ENCODE measurements around the gene SLC37A1.

DNA sequence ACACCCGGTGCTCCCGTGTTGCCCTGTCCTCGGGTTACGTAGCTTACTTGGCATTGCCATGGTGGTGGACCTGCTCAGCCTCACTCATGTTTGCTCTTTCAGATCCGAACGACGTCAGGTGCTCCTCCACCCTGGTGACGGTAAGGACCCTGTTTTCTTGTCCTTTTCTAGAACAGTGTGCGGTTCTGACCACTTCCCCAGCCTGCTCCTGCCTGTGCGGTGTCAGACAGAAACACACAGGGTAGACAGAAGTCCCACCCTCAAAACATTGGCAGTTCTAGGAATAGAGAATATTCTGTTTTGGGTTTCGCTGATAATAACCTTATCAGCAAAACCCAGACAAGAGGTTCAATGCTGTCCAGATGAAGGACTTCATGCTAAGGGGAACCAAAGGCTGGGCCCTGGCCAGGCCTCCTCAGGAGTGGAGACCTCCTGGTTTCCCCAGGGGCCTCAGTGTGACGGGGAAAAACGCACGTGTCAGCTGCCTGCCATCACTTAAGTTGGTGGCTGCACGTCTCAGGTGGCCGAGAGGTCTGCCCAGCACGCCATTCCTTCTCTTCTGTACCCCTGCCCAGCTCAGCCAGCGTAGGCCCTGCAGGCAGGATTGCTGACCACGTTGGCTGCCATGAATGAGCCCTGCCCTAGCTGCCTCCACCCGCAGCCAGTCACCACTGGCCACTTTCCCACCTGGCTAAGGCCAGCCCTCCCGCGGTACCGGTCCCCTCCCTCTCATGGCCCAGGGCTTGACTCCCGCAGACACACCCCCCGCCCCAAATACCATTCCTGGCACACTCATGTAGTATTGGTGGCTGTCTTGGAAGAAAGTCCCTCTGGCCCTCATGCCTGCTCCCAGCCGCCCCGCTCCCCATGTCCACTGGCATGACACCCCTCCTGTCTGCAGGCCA lies 33.6 kb downstream of the SLC37A1 start:
- TF ChIP-seq, protein P1, sequence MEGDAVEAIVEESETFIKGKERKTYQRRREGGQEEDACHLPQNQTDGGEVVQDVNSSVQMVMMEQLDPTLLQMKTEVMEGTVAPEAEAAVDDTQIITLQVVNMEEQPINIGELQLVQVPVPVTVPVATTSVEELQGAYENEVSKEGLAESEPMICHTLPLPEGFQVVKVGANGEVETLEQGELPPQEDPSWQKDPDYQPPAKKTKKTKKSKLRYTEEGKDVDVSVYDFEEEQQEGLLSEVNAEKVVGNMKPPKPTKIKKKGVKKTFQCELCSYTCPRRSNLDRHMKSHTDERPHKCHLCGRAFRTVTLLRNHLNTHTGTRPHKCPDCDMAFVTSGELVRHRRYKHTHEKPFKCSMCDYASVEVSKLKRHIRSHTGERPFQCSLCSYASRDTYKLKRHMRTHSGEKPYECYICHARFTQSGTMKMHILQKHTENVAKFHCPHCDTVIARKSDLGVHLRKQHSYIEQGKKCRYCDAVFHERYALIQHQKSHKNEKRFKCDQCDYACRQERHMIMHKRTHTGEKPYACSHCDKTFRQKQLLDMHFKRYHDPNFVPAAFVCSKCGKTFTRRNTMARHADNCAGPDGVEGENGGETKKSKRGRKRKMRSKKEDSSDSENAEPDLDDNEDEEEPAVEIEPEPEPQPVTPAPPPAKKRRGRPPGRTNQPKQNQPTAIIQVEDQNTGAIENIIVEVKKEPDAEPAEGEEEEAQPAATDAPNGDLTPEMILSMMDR (IDR thresholded peaks at IDR 0.05), result no peak
- TF ChIP-seq POLR2AphosphoS5 (IDR thresholded peaks at IDR 0.05), result no peak

Measured in sigmoid colon (tissue), 4 donors.